HL-60 (cell line): ENCODE measurements around the gene KRTAP22-2.

Experiments
- DNase-seq, 2 experiments: peaks; one replicate each; pipeline ENCODE4 v3.0.0-alpha.2; 2010 to 2020; ENCODE audit warnings: low read depth in 1 of 2, low spot score in 1 of 2
- H3K27ac ChIP-seq: fragments of 250-450 bp; sonication (Bioruptor Pico); replicated peaks from 2 replicates; pipeline ENCODE4 v1.5.1; 2020; ENCODE audit warnings: mild to moderate bottlenecking, moderate library complexity
- H3K27me3 ChIP-seq: fragments of 250-450 bp; sonication (Bioruptor Pico); 2 replicates; pipeline ENCODE4 v1.5.1; 2021; ENCODE audit warnings: mild to moderate bottlenecking, moderate library complexity; ENCODE audit not compliant: insufficient read depth, poor library complexity, severe bottlenecking
- H3K4me3 ChIP-seq: replicated peaks from 2 replicates; pipeline ENCODE4 v1.5.1; 2011; ENCODE audit warnings: mild to moderate bottlenecking, control low read depth, low read length; ENCODE audit not compliant: insufficient read depth
- GABPA ChIP-seq: IDR thresholded peaks from 2 replicates; pipeline ENCODE4 v1.6.1; 2012; ENCODE audit warnings: low read depth
- POLR2AphosphoS5 ChIP-seq: IDR thresholded peaks from 2 replicates; pipeline ENCODE4 v1.6.1; 2012; ENCODE audit warnings: low read depth
- SPI1 ChIP-seq: IDR thresholded peaks from 2 replicates; pipeline ENCODE4 v1.6.1; 2012; ENCODE audit warnings: low read depth, mild to moderate bottlenecking, borderline replicate concordance
- TF ChIP-seq, protein P1 (sequence below): IDR thresholded peaks from 2 replicates; pipeline ENCODE4 v1.6.1; 2012; ENCODE audit warnings: low read depth; ENCODE audit not compliant: insufficient replicate concordance
- TF ChIP-seq, protein P2 (sequence below): IDR thresholded peaks from one replicate; pipeline ENCODE4 v1.5.1; 2011; ENCODE audit warnings: low read length, control low read depth, inconsistent platforms; ENCODE audit not compliant: insufficient read depth

Gene KRTAP22-2

DNA sequence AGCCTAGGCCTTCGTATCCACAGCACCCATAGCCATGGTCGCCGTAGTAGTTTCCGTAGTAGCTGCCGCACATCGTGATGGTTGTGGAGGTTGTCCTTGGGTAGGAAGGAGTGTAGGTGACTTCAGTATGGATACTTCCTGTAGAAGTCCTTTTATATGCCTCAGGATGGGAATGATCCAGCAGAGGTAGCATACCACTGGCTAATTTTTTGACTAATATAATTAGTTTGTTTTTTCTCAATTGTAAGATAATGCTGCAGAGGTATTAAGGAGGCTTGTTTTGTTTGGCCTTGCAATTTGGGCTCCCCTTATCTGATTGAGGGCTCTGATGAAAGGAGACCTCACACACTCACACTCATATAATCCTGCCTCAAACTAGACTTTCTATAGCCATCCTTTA is 8.6 kb upstream of the KRTAP22-2 start, which contains the start of gene KRTAP6-2:
KRTAP6-2 (minus strand) TSS at position 101 of the 400 bp plus-strand sequence; CDS start at position 73, 28 bp downstream.
- no peaks in the 10 kb centered on the region for H3K27me3 ChIP-seq
- no peak within 1 kb of the TSS for H3K4me3 ChIP-seq
- no peak for TF ChIP-seq GABPA
- no peak for TF ChIP-seq POLR2AphosphoS5
- no peak for TF ChIP-seq SPI1
- TF ChIP-seq, protein P1, sequence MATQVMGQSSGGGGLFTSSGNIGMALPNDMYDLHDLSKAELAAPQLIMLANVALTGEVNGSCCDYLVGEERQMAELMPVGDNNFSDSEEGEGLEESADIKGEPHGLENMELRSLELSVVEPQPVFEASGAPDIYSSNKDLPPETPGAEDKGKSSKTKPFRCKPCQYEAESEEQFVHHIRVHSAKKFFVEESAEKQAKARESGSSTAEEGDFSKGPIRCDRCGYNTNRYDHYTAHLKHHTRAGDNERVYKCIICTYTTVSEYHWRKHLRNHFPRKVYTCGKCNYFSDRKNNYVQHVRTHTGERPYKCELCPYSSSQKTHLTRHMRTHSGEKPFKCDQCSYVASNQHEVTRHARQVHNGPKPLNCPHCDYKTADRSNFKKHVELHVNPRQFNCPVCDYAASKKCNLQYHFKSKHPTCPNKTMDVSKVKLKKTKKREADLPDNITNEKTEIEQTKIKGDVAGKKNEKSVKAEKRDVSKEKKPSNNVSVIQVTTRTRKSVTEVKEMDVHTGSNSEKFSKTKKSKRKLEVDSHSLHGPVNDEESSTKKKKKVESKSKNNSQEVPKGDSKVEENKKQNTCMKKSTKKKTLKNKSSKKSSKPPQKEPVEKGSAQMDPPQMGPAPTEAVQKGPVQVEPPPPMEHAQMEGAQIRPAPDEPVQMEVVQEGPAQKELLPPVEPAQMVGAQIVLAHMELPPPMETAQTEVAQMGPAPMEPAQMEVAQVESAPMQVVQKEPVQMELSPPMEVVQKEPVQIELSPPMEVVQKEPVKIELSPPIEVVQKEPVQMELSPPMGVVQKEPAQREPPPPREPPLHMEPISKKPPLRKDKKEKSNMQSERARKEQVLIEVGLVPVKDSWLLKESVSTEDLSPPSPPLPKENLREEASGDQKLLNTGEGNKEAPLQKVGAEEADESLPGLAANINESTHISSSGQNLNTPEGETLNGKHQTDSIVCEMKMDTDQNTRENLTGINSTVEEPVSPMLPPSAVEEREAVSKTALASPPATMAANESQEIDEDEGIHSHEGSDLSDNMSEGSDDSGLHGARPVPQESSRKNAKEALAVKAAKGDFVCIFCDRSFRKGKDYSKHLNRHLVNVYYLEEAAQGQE, result no peak
- TF ChIP-seq, protein P2, sequence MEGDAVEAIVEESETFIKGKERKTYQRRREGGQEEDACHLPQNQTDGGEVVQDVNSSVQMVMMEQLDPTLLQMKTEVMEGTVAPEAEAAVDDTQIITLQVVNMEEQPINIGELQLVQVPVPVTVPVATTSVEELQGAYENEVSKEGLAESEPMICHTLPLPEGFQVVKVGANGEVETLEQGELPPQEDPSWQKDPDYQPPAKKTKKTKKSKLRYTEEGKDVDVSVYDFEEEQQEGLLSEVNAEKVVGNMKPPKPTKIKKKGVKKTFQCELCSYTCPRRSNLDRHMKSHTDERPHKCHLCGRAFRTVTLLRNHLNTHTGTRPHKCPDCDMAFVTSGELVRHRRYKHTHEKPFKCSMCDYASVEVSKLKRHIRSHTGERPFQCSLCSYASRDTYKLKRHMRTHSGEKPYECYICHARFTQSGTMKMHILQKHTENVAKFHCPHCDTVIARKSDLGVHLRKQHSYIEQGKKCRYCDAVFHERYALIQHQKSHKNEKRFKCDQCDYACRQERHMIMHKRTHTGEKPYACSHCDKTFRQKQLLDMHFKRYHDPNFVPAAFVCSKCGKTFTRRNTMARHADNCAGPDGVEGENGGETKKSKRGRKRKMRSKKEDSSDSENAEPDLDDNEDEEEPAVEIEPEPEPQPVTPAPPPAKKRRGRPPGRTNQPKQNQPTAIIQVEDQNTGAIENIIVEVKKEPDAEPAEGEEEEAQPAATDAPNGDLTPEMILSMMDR, result no peak
- H3K27ac ChIP-seq, result no peak within 1 kb of the TSS
- DNase-seq, result no peak

DNA sequence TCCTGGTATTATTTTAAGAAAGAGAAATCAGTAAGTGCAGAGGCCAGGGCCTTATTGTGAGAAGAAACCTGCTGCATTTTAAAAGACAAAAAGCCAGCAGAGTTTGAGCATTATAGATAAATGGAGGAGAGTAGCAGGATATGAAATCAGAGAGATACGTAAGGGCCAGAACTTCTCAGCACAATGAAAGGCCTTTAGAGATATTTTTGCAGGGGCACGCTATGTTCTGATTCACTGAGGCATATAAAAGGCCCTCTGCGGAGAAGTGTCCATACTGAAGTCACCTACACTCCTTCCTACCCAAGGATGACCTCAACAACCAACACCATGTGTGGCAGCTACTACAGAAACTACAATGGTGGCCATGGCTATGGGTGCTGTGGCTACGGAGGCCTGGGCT is 1.9 kb upstream of the KRTAP22-2 start, which contains the start of gene KRTAP6-3:
KRTAP6-3 (plus strand) TSS at position 301 of the 400 bp plus-strand sequence; CDS start at position 307, 6 bp downstream.
- H3K27ac ChIP-seq, result no peak within 1 kb of the TSS
- no peak for DNase-seq
- no peaks in the 10 kb centered on the region for H3K27me3 ChIP-seq
- no peak for TF ChIP-seq GABPA
- TF ChIP-seq, protein P1, result no peak
- TF ChIP-seq SPI1, result no peak
- no peak for TF ChIP-seq POLR2AphosphoS5
- TF ChIP-seq, protein P2, result no peak
- H3K4me3 ChIP-seq, result no peak within 1 kb of the TSS

DNA sequence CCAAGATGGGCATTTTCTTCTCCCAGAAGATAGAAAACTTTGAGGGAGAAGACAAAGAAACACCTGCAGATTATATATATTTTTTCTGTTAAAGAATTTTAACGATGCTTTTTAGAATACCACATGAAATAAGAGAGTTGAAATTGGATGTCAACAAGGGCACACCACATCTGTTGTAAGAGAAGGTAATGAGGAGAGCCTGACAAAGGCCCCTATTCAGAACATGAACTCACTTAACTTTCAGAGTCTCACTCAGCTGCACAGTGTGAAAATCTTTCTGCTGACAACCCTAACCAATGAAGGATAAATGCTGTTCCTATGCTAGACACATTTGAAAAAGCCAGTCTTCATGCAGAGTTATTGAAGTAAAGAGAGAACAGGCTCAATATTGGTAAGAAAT is 7.3 kb downstream of the KRTAP22-2 start:
- DNase-seq, result no peak
- H3K27ac ChIP-seq, result no peak overlapping the region
- no peak for TF ChIP-seq GABPA
- TF ChIP-seq, protein P2, result no peak
- TF ChIP-seq SPI1, result no peak
- TF ChIP-seq, protein P1, result no peak
- no peak for TF ChIP-seq POLR2AphosphoS5
- H3K4me3 ChIP-seq, result no peak overlapping the region
- no peaks in the 10 kb centered on the region for H3K27me3 ChIP-seq
